Stimulated activated CD8-positive, alpha-beta memory T cell treated with anti-CD3 and anti-CD28 coated beads, Interleukin-4, amount 100 ng/mL, for 24 hours (primary cell): Measurements from ENCODE around the gene NR2F1.

ENCODE experiments used
- DNase-seq: peaks from one replicate; pipeline ENCODE4 v3.0.0-alpha.2; 2020; ENCODE audit warnings: low read depth

NR2F1 gene

GRCh38 chr5:93577854-93578812, 4.9 kb upstream of the NR2F1 start:
- no peak for DNase-seq

- no peak for DNase-seq
Measured at GRCh38 chr5:93578813-93579691, 4.0 kb upstream of the NR2F1 start.

GRCh38 chr5:93579692-93580062, 3.3 kb upstream of the NR2F1 start:
- DNase-seq: no peak

- no peak for DNase-seq
Measured at GRCh38 chr5:93580063-93580926, 2.7 kb upstream of the NR2F1 start.

GRCh38 chr5:93580927-93581445, 2.0 kb upstream of the NR2F1 start, which contains the start of gene NR2F1-AS1:
Gene NR2F1-AS1 (minus strand): TSS chr5:93581219.
- no peak for DNase-seq

- no peak for DNase-seq
Measured at GRCh38 chr5:93582167-93582462, 907 bp upstream of the NR2F1 start.

- DNase-seq: no peak
Measured at GRCh38 chr5:93583439-93583767, 381 bp downstream of the NR2F1 start.

- peak; percentile 24 for DNase-seq
Measured at GRCh38 chr5:93583768-93584595, 960 bp downstream of the NR2F1 start.

- no peak for DNase-seq
Measured at GRCh38 chr5:93584596-93585040, 1.6 kb downstream of the NR2F1 start.

GRCh38 chr5:93585041-93585766, 2.2 kb downstream of the NR2F1 start:
- no peak for DNase-seq

- no peak for DNase-seq
Measured at GRCh38 chr5:93585767-93586385, 2.9 kb downstream of the NR2F1 start.

- DNase-seq: no peak
Measured at GRCh38 chr5:93586736-93587596, 3.9 kb downstream of the NR2F1 start.

GRCh38 chr5:93587597-93588351, 4.8 kb downstream of the NR2F1 start:
- no peak for DNase-seq

- DNase-seq: no peak
Measured at GRCh38 chr5:93588352-93589151, 5.5 kb downstream of the NR2F1 start.

GRCh38 chr5:93589152-93589828, 6.3 kb downstream of the NR2F1 start:
- no peak for DNase-seq

- DNase-seq: no peak
Measured at GRCh38 chr5:93589829-93590215, 6.8 kb downstream of the NR2F1 start.

- DNase-seq: no peak
Measured at GRCh38 chr5:93590493-93590892, 7.5 kb downstream of the NR2F1 start.
